Mononuclear cell (primary cell): ENCODE results near the gene FAHD2A. TPM values are rescaled to one million over a fixed set of nuclear protein-coding genes. Genes with fewer than 3 reads are reported as not detected.
"Not testable (repeated sequence)": the region's sequence is repeated elsewhere in the genome, so short reads cannot be mapped to it uniquely, and the experiment has no call there.

Experiments used
- H3K27me3 ChIP-seq: 2 replicates; pipeline ENCODE4 v1.6.0; 2011; ENCODE audit warnings: low read length, control low read depth; ENCODE audit not compliant: insufficient read depth
- H3K4me1 ChIP-seq: 2 replicates; pipeline ENCODE4 v1.5.1; 2011; ENCODE audit warnings: mild to moderate bottlenecking, low read length, control low read depth; ENCODE audit not compliant: insufficient read depth
- H3K4me3 ChIP-seq: 2 replicates; pipeline ENCODE4 v1.5.1; 2011; ENCODE audit warnings: mild to moderate bottlenecking, low read length, moderate library complexity
- H3K9me3 ChIP-seq: 2 replicates; pipeline ENCODE4 v1.5.1; 2011; ENCODE audit warnings: low read depth, mild to moderate bottlenecking, control low read depth, low read length
- total RNA-seq: library from RNA; depleted of rRNA; stranded (reverse); fragments of >200 nt; gene quantifications from one replicate; pipeline ENCODE4 v1.2.3, GENCODE V29; 2012

FAHD2A gene
- total RNA-seq, 1 donor, result 12.2 TPM

DNA sequence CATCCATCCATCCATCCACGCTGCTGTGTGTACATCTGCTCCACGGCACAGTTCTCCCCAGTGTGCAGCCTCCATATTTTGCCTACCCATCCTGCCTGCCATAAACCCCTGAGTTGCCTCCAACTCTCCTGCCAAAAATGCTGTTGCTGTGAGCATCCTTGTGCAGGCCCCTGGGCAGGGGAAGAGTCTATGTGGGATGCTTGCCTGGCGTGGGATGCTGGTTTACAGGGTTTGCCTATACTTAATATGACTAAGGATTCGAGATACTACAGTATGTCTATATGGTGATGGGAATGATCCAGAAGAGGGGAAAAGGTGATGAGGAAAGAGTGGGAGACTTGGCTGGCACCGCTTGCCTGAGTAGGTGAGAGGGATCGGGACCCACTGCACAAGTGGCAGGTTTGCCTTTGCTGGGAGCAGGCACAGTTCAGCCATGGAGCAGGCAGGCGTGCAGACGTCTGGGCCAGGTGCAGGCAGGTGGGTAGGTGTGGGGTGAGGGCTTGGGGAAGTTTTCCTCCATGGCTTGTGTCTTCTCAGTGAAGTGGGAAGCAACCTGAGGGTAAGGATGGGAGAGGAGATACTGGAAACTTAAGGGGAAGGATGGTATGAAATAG, 30.2 kb upstream of the FAHD2A start:
- no peaks in the 10 kb centered on the region for H3K4me1 ChIP-seq
- no peak overlapping the region for H3K4me3 ChIP-seq
- no peaks in the 10 kb centered on the region for H3K9me3 ChIP-seq
- peaks cover 2% of the 10 kb centered on the region for H3K27me3 ChIP-seq

DNA sequence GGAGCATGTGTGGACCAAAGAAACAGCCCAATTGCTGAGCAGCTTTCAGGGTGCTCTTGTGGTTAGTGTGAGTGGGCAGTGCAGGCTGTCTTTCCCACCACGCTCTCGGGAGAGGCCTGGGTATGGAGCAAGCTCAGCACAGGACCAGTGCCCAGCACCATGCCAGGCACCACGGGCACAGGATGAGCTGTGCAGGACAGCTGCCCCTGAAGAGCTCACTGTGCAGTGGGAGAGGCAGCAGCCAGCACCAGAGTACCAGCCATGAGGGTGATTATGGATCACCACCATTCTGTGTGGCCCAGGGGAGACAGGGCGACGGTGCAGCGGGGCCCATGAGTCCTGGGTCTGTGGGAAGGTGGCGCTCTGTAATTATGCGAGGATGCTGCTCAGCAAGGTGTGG, 29.7 kb upstream of the FAHD2A start:
- no peak overlapping the region for H3K4me3 ChIP-seq
- no peaks in the 10 kb centered on the region for H3K9me3 ChIP-seq
- H3K27me3 ChIP-seq, result peaks cover 2% of the 10 kb centered on the region
- no peaks in the 10 kb centered on the region for H3K4me1 ChIP-seq

DNA sequence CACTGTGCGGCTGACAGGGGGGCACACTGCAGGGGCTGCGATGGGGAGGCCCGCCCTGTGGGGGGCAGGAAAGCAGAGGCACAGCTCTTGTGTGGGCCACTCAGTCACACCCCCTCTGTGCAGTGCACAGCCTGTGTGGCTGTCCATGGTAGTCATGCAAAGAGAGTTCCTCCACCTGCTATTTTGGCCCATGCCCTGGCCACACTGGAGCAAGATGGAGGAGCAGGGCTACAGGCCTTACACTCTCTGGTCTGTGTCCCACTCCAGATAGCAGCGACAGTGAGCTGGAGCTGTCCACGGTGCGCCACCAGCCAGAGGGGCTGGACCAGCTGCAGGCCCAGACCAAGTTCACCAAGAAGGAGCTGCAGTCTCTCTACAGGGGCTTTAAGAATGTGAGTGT, 28.5 kb upstream of the FAHD2A start:
- Histone ChIP-seq H3K9me3 (no peaks in the 10 kb centered on the region), H3K4me3 (no peak overlapping the region), H3K27me3 (peaks cover 2% of the 10 kb centered on the region), H3K4me1 (no peaks in the 10 kb centered on the region)

DNA sequence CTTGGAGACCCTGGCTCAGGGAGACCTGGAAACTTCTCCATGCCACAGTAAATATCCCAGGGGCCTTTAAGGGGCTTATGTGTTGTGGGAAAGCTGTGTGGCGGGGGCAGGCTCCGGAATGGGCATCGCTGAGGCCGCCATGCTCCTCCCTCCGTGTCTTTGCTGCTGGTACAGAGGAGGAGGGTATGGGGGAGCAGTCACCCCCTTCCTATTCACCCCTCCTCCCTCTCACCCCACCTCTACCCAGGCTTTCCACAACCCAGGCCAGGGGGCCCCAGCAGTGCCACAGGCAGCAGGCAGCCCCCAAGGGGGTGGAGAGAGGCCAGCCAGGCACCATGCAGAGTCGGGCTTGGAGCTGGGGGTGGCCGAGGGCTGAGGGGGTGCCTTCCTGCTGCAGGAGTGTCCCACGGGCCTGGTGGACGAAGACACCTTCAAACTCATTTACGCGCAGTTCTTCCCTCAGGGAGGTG, 28.0 kb upstream of the FAHD2A start:
- no peaks in the 10 kb centered on the region for H3K4me1 ChIP-seq
- no peaks in the 10 kb centered on the region for H3K9me3 ChIP-seq
- H3K4me3 ChIP-seq, result no peak overlapping the region
- H3K27me3 ChIP-seq, result peaks cover 2% of the 10 kb centered on the region

DNA sequence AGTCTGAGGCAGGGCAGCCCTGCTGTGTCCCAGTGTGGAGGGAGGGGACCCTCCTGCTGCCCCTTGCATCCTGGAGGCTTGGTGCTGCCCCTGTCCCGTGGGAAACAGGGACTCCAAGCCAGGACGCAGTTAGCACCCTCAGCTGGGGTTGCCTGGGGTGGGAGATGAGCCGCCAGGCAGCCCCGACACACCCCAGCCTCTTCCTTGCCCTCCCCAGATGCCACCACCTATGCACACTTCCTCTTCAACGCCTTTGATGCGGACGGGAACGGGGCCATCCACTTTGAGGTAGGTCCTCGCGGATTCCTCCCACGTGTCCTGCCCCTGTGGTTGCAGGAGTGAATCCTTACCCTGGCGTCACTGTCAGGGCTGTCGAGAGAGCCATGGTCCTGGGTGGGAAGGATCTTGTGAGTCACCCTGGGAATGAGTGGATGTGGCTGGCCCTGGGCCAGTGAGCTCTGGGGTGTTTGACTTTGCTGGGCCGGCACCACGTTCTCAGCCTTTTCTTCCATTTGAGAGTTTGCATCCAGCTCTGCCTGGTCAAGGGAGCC, 27.5 kb upstream of the FAHD2A start:
- Histone ChIP-seq H3K9me3 (no peaks in the 10 kb centered on the region), H3K4me1 (no peaks in the 10 kb centered on the region), H3K27me3 (peaks cover 2% of the 10 kb centered on the region), H3K4me3 (no peak overlapping the region)

DNA sequence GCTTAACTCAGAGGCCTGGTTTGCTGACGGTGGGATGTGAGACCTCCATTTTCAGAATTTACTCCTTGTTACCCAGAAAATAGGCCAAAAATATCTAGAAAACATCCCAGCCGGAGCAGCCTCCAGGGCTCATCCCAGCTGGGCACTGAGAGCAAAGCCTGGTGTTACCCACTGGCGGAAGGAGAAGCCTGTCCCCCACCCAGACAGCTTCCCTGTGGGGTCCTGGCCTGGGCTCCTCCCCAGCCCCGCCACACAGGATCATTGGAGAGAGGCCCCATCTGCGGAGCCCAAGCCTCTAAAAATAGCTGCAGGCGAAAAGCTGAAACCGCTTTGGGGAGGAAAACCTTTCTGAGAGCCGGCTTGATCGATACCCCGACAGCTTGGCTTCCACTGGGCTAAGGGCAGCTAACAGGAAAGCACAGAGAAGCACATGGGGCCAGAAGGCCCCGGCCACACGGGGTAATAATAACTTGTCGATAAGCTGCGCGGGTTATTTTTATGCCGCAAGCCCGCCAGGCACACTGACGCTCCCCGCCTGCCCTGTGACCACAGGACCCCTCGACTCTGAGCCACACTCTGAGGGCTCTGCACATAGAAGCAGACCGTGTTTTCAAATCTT, 26.9 kb upstream of the FAHD2A start:
- Histone ChIP-seq H3K27me3 (no peaks in the 10 kb centered on the region), H3K9me3 (no peaks in the 10 kb centered on the region), H3K4me1 (no peaks in the 10 kb centered on the region), H3K4me3 (no peak overlapping the region)

DNA sequence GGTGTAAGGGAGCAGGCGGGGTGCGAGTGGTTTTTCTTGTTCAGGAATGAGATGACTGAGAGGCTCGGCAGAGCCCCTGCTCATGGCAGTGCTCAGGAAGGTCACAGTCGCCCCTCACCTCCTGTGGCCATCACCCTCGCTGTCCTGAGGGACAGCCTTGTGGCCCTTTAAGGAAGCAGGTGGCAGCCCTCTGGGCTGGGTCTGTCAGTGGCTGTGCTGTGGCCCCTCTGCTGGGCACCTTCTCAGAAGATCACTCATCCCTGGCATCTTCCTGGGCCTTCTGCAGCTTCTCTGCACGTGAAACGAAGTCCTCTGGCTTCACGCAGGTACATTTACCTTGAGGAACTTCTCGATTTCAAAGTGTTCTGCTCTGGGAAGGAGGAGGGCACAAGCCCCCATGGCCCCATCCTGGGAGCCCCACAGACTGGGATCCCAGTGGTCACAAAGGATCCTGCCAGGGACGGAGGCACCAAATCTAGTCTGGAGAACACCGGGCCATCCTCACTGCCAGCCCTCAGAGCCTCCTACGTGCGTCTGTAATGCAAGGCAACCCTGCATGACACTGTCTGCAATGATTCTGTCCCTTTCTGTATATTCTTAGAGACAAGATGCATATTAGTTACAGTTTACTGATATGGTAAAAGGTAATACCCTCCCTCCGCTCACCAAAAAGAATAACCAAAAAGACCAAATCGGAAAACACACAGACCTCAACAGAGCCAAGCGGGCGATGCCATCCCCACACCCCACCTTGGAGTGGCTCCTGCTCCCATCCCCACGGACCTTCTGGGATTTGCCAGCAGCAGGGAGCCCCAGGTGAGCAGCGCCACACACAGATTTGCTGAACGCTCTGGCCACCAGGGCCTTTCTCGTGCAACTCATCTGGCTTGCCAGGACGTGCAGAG, 25.9 kb upstream of the FAHD2A start:
- no peaks in the 10 kb centered on the region for H3K4me1 ChIP-seq
- H3K4me3 ChIP-seq, result no peak overlapping the region
- no peaks in the 10 kb centered on the region for H3K9me3 ChIP-seq
- no peaks in the 10 kb centered on the region for H3K27me3 ChIP-seq

DNA sequence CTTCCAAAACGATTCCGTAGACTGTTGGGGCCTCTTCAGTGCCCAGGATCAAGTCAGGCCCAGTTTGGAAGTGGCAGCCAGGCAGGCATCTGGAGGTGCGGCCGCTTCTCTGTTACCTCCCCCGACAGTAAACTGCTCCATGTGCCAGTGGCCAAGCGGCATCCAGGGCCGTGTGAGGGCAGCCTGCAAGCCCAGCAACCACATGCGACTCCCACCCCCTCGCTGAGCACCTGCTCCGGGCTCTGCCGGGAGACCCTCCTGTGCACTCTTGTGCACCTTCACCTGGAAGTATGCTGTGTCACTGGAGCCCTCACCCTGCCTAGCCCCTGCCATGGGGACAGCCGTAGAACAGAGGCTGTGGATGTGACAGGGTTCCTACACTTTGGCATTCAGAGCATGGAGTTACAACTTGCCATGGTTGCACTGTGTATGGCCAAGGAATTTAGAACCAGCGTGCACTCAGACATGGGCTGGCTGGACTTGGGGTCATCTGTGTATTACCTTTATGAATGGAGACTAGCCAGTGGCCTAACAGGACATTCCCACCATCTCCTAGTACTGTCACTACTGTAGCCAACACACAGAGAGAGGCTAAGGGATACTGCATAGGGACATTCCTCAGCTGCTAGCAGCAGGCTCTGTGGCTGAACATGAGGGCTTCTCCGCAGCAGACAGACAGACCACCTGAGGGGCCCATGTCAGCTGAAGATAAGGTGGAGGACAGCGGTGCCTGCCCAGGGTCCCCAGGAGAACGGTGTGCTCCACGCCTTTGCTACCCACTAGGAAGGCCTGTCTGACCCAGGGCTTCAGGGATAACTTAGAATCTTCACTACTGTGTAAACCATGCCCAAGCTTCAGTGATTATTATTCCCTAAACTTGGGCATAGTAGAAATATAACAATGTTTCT, 25.0 kb upstream of the FAHD2A start:
- no peaks in the 10 kb centered on the region for H3K4me1 ChIP-seq
- H3K9me3 ChIP-seq, result no peaks in the 10 kb centered on the region
- H3K4me3 ChIP-seq, result no peak overlapping the region
- no peaks in the 10 kb centered on the region for H3K27me3 ChIP-seq

DNA sequence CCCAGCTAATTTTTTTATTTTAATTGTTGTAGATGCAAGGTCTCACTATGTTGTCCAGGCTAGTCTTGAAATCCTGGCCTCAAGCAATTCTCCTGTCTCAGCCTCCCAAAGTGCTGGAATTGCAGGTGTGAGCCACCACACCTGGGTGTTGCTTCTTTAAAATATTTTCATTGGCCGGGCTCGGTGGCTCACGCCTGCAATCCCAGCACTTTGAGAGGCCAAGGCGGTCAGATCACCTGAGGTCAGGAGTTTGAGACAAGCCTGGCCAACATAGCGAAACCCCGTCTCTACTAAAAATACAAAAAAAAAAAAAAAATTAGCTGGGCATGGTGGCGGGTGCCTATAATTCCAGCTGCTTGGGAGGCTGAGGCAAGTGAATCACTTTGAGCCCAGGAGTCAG, 24.2 kb upstream of the FAHD2A start:
- H3K4me3 ChIP-seq, H3K27me3 ChIP-seq, H3K4me1 ChIP-seq, H3K9me3 ChIP-seq: not testable (repeated sequence)

DNA sequence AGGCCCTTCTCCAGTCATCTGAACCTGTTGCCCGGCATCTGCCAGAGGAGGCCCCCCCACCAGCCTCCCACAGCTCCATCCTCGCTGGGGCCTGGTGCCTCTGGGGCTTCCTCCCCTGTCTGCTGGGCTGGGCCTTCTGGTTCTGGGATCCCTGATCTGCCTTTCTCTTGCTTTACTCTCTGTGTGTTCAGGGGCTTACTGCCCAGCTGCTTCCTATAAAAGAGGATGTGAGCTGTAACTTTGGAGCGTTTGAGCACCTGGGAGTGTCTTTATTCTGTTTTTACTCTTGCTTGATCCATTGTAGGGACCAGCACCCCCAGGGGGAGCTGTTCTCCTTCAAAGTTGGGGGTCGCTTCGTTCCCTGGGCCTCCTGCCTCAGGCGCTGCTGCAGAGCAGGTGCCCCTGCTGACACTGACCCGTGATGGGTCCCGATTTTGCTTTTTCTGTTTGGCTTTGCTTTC, 23.1 kb upstream of the FAHD2A start:
- no peaks in the 10 kb centered on the region for H3K4me1 ChIP-seq
- H3K9me3 ChIP-seq, result no peaks in the 10 kb centered on the region
- no peaks in the 10 kb centered on the region for H3K27me3 ChIP-seq
- no peak overlapping the region for H3K4me3 ChIP-seq

DNA sequence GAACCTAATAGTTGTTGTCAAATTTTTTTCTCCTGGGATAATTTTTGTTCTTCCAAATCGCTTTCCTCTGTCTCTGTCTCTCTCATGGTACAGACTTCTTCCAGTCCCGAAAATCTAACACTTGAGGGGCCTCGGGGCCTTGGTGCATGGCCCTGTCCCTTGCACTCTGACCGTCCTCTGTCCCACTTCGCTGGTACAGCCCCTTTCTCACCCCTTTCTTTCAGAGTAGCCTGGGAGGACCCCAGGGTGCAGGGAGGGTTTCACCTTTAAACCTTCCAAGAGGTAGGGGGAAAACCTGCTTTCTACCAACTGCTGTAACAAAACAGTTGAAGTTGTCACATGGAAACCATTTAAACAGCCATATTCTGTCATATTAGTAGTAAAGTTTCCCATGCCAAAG, 22.2 kb upstream of the FAHD2A start:
- H3K9me3 ChIP-seq, result no peaks in the 10 kb centered on the region
- no peaks in the 10 kb centered on the region for H3K27me3 ChIP-seq
- no peaks in the 10 kb centered on the region for H3K4me1 ChIP-seq
- H3K4me3 ChIP-seq, result no peak overlapping the region

DNA sequence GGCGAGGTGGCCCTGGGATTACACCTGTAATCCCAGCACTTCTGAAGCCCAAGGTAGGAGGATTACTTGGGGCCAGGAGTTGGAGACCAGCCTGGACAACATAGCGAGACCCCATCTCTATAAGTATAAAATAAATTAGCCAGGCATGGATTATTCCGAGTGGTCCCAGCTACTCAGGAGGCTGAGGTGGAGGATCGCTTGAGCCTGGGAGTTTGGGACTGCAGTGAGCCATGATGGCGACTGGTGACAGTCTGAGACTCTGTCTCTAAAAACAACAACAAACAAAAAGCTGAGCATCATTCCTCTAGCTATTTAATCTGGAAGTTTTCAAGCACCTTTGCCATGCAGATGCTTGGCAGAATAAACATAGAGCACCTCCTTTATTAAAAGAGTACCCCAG, 21.8 kb upstream of the FAHD2A start:
- Histone ChIP-seq H3K4me1 (no peaks in the 10 kb centered on the region), H3K4me3 (no peak overlapping the region), H3K9me3 (no peaks in the 10 kb centered on the region), H3K27me3 (no peaks in the 10 kb centered on the region)

DNA sequence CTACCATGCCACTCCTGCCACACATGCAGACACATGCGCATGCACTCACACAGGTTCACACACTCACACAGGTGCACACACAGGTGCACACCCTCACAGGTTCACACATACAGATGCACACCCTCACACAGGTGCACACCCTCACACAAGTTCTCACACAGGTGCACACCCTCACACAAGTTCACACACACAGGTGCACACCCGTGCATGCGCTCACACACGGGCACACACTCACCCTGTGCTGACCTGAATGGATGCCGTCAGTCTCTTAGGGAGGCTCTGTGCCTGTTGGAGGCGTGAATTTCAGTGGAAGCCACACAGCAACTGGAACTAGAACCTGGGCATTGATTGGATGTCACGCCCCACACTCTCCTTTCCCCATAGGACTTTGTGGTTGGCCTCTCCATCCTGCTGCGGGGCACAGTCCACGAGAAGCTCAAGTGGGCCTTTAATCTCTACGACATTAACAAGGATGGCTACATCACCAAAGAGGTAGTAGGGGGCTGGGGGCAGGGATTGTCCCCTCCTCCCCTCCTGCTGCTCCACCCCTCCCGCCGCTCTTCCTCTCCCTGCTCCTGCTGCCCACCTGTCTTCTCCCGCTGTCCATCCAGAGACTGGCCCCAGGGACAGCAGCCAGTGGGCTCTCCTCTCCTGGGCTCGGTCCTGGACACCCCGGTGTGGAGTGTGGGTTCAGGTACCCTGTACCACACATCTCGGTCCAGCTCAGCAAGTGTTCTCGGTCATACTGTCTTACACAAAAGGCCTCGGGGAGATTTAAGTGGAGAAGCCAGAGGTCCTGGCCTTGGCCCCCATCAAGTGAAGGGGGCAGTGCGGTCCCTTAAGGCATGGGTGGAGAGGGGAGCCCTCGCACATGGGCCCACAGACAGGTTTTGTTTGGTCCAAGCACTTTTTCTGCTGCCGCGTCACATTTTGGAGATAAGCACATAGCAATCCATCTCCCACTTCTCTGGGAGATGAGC, 21.0 kb upstream of the FAHD2A start:
- no peaks in the 10 kb centered on the region for H3K9me3 ChIP-seq
- H3K4me3 ChIP-seq, result no peak overlapping the region
- no peaks in the 10 kb centered on the region for H3K27me3 ChIP-seq
- no peaks in the 10 kb centered on the region for H3K4me1 ChIP-seq
